D721Med (cell line): ENCODE data around the gene CENPX.

Source experiments
- DNase-seq: peaks from one replicate; pipeline ENCODE4 v3.0.0; 2011; ENCODE audit warnings: low spot score; ENCODE audit not compliant: insufficient read length
- FAIRE-seq: peaks from 2 replicates; lab custom pipeline; 2011; peaks lifted over from hg19 to GRCh38; lab: Jason Lieb, UNC
- CTCF ChIP-seq: IDR thresholded peaks from 2 replicates; pipeline ENCODE4 v1.5.1; 2012; ENCODE audit warnings: mild to moderate bottlenecking, control low read depth; ENCODE audit not compliant: insufficient read depth; ENCODE audit errors: missing control alignments

CENPX gene

GRCh38 chr17:82031303-82031884, 8.7 kb upstream of the CENPX start, which contains the start of gene RAC3:
TSS of gene RAC3 (plus strand) at chr17:82031678. CDS start at chr17:82031762, 84 bp downstream.
- DNase-seq (no peak), FAIRE-seq (no peak)
- TF ChIP-seq CTCF, result no peak

DNA sequence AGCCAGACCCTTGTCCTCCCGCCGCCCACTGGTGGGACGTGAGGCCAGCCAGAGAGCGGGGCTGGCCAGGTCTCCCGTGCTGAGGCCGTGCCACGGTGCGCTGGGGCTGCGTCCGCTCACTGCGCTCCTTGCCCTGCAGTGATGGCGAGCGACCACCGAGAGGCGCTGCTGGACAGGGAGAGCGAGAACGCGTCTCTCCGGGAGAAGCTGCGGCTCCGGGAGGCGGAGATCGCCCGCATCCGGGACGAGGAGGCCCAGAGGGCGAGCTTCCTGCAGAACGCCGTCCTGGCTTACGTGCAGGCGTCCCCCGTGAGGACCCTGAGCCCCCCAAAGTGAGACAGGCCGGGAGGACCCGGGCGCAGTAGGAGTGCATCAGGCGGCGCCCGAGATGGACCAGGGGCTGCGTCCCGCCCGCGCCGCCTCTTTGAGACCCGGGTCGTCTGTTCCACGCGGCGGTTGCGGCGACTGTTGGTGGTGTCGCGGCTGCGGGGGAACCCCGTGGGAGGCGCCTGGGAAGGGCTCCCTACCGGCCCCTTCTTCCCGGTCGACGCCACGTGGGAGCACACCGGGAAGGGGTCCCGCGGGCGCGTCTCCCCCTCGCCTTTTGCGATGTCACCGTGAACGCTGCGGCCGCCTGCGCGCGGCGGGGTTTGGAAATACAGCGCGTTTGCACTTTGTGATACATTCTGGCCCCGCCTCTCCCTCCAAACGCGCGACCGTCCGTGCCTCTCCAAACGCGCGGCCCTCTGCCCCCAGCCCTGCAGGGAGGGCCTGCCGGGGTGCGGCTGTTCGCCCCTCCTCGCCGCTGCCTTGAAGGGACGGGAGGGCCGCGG, 8.0 kb upstream of the CENPX start:
- peak; percentile 98 for TF ChIP-seq CTCF
- DNase-seq (peak; percentile 92), FAIRE-seq (no peak)

GRCh38 chr17:82029990-82030469, 7.4 kb upstream of the CENPX start:
- no peak for TF ChIP-seq CTCF
- FAIRE-seq, result no peak
- DNase-seq, result no peak

- no peak for TF ChIP-seq CTCF
- no peak for DNase-seq
- FAIRE-seq, result no peak
Observed at GRCh38 chr17:82029391-82029790, 6.7 kb upstream of the CENPX start.

DNA sequence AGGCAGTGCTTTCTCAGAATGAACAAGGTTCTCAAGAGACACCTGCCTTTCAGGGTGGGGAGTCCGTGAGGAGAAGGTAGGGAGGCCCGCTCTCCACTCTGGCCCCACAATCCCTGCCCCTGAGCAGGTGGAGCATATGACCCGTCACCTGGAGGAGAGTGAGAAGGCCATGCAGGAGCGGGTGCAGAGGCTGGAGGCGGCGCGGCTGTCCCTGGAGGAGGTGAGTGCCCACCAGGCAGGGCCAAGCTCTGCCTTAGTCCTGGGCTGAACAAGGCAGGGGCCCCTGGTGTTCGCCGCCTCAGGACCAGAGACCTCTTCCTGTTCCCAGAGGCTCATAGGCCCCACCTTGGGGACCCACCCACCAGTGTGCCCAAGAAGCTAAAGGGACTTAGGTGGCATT, 6.3 kb upstream of the CENPX start:
- no peak for TF ChIP-seq CTCF
- FAIRE-seq, result no peak

DNA sequence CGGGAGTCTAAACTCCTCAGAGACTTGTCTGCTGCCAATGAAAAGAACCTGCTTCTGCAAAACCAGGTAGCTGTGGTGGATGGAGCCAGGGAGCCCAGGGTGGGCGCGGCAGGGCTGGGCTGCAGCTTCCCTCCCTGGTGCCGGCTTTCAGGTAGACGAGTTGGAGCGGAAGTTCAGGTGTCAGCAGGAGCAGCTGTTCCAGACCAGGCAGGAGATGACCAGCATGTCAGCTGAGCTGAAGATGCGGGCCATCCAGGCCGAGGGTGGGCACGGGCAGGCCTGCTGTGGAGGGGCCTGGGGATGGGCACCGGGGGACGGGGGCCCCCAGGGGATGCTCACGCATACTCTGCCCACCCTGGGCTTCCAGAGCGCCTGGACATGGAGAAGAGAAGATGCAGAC, 5.6 kb upstream of the CENPX start:
- FAIRE-seq, result no peak
- DNase-seq, result no peak
- no peak for TF ChIP-seq CTCF

More for the DNA sequence above, 6.3 kb upstream of the CENPX start:
- no peak for DNase-seq
